DOHH2 (cell line): ENCODE measurements around the gene ZW10.

Experiments used
- H3F3A ChIP-seq: fragments of 200-600 bp; sonication (generic), shearing (Covaris generic); 2 replicates; pipeline ENCODE4 v1.6.0; 2016; ENCODE audit warnings: antibody characterized with exemption, mild to moderate bottlenecking; ENCODE audit not compliant: control insufficient read depth, insufficient read depth
- H3K27ac ChIP-seq: fragments of 200-600 bp; sonication (generic); 2 replicates; pipeline ENCODE4 v1.5.1; 2014; ENCODE audit warnings: low read depth, mild to moderate bottlenecking, low read length, moderate library complexity
- H3K27me3 ChIP-seq: fragments of 200-600 bp; sonication (generic); 2 replicates; pipeline ENCODE4 v1.6.1; 2014; ENCODE audit warnings: mild to moderate bottlenecking, low read length, mixed read lengths; ENCODE audit not compliant: control insufficient read depth
- H3K36me3 ChIP-seq: fragments of 200-600 bp; sonication (generic); 2 replicates; pipeline ENCODE4 v1.6.1; 2014; ENCODE audit warnings: mild to moderate bottlenecking, low read length, moderate library complexity, mixed read lengths; ENCODE audit not compliant: control insufficient read depth
- H3K4me1 ChIP-seq: fragments of 200-600 bp; sonication (generic); 2 replicates; pipeline ENCODE4 v1.6.1; 2014; ENCODE audit warnings: mild to moderate bottlenecking, low read length, mixed read lengths; ENCODE audit not compliant: control insufficient read depth
- H3K4me2 ChIP-seq: fragments of 200-600 bp; sonication (generic); 2 replicates; pipeline ENCODE4 v1.6.0; 2014; ENCODE audit warnings: mild to moderate bottlenecking, low read length, moderate library complexity
- H3K4me3 ChIP-seq: fragments of 200-600 bp; sonication (generic); 2 replicates; pipeline ENCODE4 v1.5.1; 2014; ENCODE audit warnings: mild to moderate bottlenecking, low read length, mixed read lengths
- H3K79me2 ChIP-seq: fragments of 200-600 bp; sonication (generic); 2 replicates; pipeline ENCODE4 v1.6.1; 2014; ENCODE audit warnings: mild to moderate bottlenecking, low read length, mixed read lengths; ENCODE audit not compliant: control insufficient read depth
- H3K9me2 ChIP-seq: fragments of 200-600 bp; sonication (generic); replicated peaks from 2 replicates; pipeline ENCODE4 v1.6.1; 2014; ENCODE audit warnings: mild to moderate bottlenecking, low read length, mixed read lengths; ENCODE audit not compliant: control insufficient read depth
- H3K9me3 ChIP-seq: fragments of 200-600 bp; sonication (generic); 2 replicates; pipeline ENCODE4 v1.6.1; 2014; ENCODE audit warnings: antibody characterized with exemption, low read length, mixed read lengths; ENCODE audit not compliant: control insufficient read depth, insufficient read depth
- H4K20me1 ChIP-seq: fragments of 200-600 bp; sonication (generic); 2 replicates; pipeline ENCODE4 v1.6.0; 2014; ENCODE audit warnings: low read depth, mild to moderate bottlenecking, antibody characterized with exemption, low read length, moderate library complexity; ENCODE audit not compliant: control insufficient read depth, insufficient read depth
- CTCF ChIP-seq: fragments of 200-600 bp; sonication (generic); IDR thresholded peaks from one replicate; pipeline ENCODE4 v1.5.1; 2014; ENCODE audit warnings: antibody characterized with exemption, mild to moderate bottlenecking, low read depth, low read length; ENCODE audit not compliant: poor library complexity, severe bottlenecking
- EZH2phosphoT487 ChIP-seq: fragments of 200-600 bp; sonication (generic); IDR thresholded peaks from 2 replicates; pipeline ENCODE4 v1.6.1; 2017; ENCODE audit warnings: borderline replicate concordance, mild to moderate bottlenecking, antibody characterized with exemption, low read length, moderate library complexity, mixed read lengths

ZW10 gene

GRCh38 chr11:113805640-113806039 is 32.1 kb upstream of the ZW10 start:
- Histone ChIP-seq H3K79me2 (no peaks in the 10 kb centered on the region), H4K20me1 (no peaks in the 10 kb centered on the region), H3F3A (no peaks in the 10 kb centered on the region), H3K9me2 (no peaks in the 10 kb centered on the region), H3K4me2 (no peak overlapping the region), H3K27ac (no peak overlapping the region), H3K4me3 (no peak overlapping the region), H3K9me3 (no peaks in the 10 kb centered on the region), H3K4me1 (no peaks in the 10 kb centered on the region), H3K36me3 (peaks cover 77% of the 10 kb centered on the region), H3K27me3 (no peaks in the 10 kb centered on the region)
- TF ChIP-seq EZH2phosphoT487: no peak
- TF ChIP-seq CTCF: no peak

GRCh38 chr11:113802621-113803020 is 29.1 kb upstream of the ZW10 start:
- peaks cover 64% of the 10 kb centered on the region for H3K36me3 ChIP-seq
- no peak overlapping the region for H3K4me3 ChIP-seq
- no peaks in the 10 kb centered on the region for H3K9me2 ChIP-seq
- no peak overlapping the region for H3K27ac ChIP-seq
- H3K9me3 ChIP-seq: no peaks in the 10 kb centered on the region
- H3K79me2 ChIP-seq: no peaks in the 10 kb centered on the region
- H3K4me2 ChIP-seq: no peak overlapping the region
- no peaks in the 10 kb centered on the region for H3K27me3 ChIP-seq
- no peaks in the 10 kb centered on the region for H3K4me1 ChIP-seq
- TF ChIP-seq CTCF (no peak), EZH2phosphoT487 (no peak)
- H4K20me1 ChIP-seq: no peaks in the 10 kb centered on the region
- peaks cover 6% of the 10 kb centered on the region for H3F3A ChIP-seq

GRCh38 chr11:113796663-113797259 is 23.3 kb upstream of the ZW10 start:
- Histone ChIP-seq H3F3A (peaks cover 8% of the 10 kb centered on the region), H4K20me1 (no peaks in the 10 kb centered on the region), H3K4me3 (no peak overlapping the region), H3K36me3 (peaks cover 18% of the 10 kb centered on the region), H3K9me2 (no peaks in the 10 kb centered on the region), H3K9me3 (no peaks in the 10 kb centered on the region), H3K4me2 (no peak overlapping the region), H3K4me1 (no peaks in the 10 kb centered on the region), H3K27me3 (no peaks in the 10 kb centered on the region), H3K79me2 (no peaks in the 10 kb centered on the region), H3K27ac (no peak overlapping the region)
- TF ChIP-seq CTCF (peak; percentile 65), EZH2phosphoT487 (no peak)
